Activated CD4-positive, alpha-beta memory T cell treated with anti-CD3 and anti-CD28 coated beads for 36 hours (primary cell): ENCODE results near the gene ATL2. TPM values are rescaled to one million over a fixed set of nuclear protein-coding genes. Genes with fewer than 3 reads are reported as not detected.
A peak's percentile ranks its signal among the peaks of the same experiment; 100 is the strongest.
"Not testable (repeated sequence)": the region's sequence is repeated elsewhere in the genome, so short reads cannot be mapped to it uniquely, and the experiment has no call there.

Source experiments
- CTCF ChIA-PET: fragments of 350-600 bp; sonication (Branson Sonifier 250); formaldehyde crosslinking; loops from one replicate; lab custom pipeline; 2021; ENCODE audit warnings: antibody characterized with exemption, inconsistent platforms; lab: Charles Lee
- POLR2A ChIA-PET: fragments of 350-600 bp; sonication (Branson Sonifier 250); formaldehyde crosslinking; loops from one replicate; lab custom pipeline; 2021; ENCODE audit warnings: antibody characterized with exemption; lab: Charles Lee
- DNase-seq: peaks from one replicate; pipeline ENCODE4 v3.0.0-alpha.2; 2020
- H3K27ac Mint-ChIP-seq: one replicate; pipeline ENCODE4 v1.8.0; 2021; ENCODE audit warnings: mixed read lengths
- H3K27me3 Mint-ChIP-seq: one replicate; pipeline ENCODE4 v1.8.0; 2021; ENCODE audit warnings: mixed read lengths
- H3K36me3 Mint-ChIP-seq: one replicate; pipeline ENCODE4 v1.8.0; 2021; ENCODE audit warnings: mixed read lengths
- H3K4me1 Mint-ChIP-seq: one replicate; pipeline ENCODE4 v1.8.0; 2021; ENCODE audit warnings: low read depth, mixed read lengths
- H3K4me3 Mint-ChIP-seq: one replicate; pipeline ENCODE4 v1.8.0; 2021; ENCODE audit warnings: mild to moderate bottlenecking, mixed read lengths
- H3K9me3 Mint-ChIP-seq: one replicate; pipeline ENCODE4 v1.8.0; 2021; ENCODE audit warnings: mixed read lengths
- intact Hi-C: fragments of 100-400 bp; cut with micrococcal nuclease; formaldehyde crosslinking; loops from one replicate; pipeline ENCODE4 v1.15.1; 2023
- total RNA-seq, 2 experiments: library from RNA; stranded (reverse); gene quantifications; one replicate each; pipeline ENCODE4 v1.2.3, GENCODE V29; 2021

Gene ATL2
- total RNA-seq, 2 experiments from 2014 or later, result 51.3 to 53.9 TPM

- ChIA-PET POLR2A (no interaction called here), CTCF (interaction anchor here (1.2 kb wide), 1 partner anchor 8 kb away, joined by 4 read pairs; no protein-coding TSS in a partner anchor)
- H3K36me3 Mint-ChIP-seq, result peaks cover 6% of the 10 kb centered on the region
- H3K4me1 Mint-ChIP-seq, result peaks cover 25% of the 10 kb centered on the region
- intact Hi-C loops, result loop anchor here (10.0 kb wide), 1 partner anchor 872 kb away; no protein-coding TSS in a partner anchor
- H3K27me3 Mint-ChIP-seq, result peaks cover 3% of the 10 kb centered on the region
- no peak overlapping the region for H3K27ac Mint-ChIP-seq
- H3K4me3 Mint-ChIP-seq, result no peak overlapping the region
- DNase-seq, result no peak
- peaks cover 10% of the 10 kb centered on the region for H3K9me3 Mint-ChIP-seq
These were observed 110.6 kb downstream of the ATL2 start for GRCh38 chr2:38266382-38267061.

DNA sequence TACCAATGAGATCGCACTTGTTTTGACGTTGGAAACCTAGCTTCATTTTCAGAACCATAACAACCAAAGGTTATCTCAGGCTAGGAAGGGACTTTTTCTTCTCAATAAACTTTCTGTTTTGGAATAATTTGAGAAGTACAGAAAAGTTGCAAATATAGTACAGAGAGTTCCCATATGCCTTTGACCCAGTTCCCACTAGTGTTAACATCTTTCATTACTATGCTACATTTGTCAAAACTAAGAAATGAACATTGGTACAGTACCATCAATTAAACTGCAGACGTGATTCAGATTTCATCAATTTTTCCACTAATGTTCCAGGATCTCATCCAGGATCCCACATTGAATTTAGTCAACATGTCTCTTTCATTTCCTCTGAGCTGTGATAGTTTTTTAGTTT lies 111.6 kb downstream of the ATL2 start:
- H3K4me1 Mint-ChIP-seq, result peaks cover 35% of the 10 kb centered on the region
- H3K27ac Mint-ChIP-seq, result no peak overlapping the region
- intact Hi-C loops, result loop anchor here (10.0 kb wide), 1 partner anchor 871 kb away; no protein-coding TSS in a partner anchor
- POLR2A ChIA-PET, result no interaction called here
- no peak overlapping the region for H3K4me3 Mint-ChIP-seq
- no peak for DNase-seq
- H3K27me3 Mint-ChIP-seq, result peaks cover 4% of the 10 kb centered on the region
- CTCF ChIA-PET, result interaction anchor here (1.2 to 1.5 kb wide), 2 partner anchors 9 to 243 kb away, joined by 4 to 5 read pairs; no protein-coding TSS in a partner anchor
- H3K9me3 Mint-ChIP-seq, result peaks cover 10% of the 10 kb centered on the region
- peaks cover 6% of the 10 kb centered on the region for H3K36me3 Mint-ChIP-seq

GRCh38 chr2:38264396-38265221 lies 112.5 kb downstream of the ATL2 start:
- CTCF ChIA-PET, result interaction anchor here (1.5 to 1.8 kb wide), 2 partner anchors 10 to 243 kb away, joined by 5 to 8 read pairs; no protein-coding TSS in a partner anchor
- intact Hi-C loops, result loop anchor here (10.0 kb wide), 1 partner anchor 870 kb away; no protein-coding TSS in a partner anchor
- H3K4me3 Mint-ChIP-seq, result no peak overlapping the region
- no peak overlapping the region for H3K27ac Mint-ChIP-seq
- H3K36me3 Mint-ChIP-seq, result peaks cover 6% of the 10 kb centered on the region
- no peak for DNase-seq
- H3K27me3 Mint-ChIP-seq, result peaks cover 7% of the 10 kb centered on the region
- peaks cover 10% of the 10 kb centered on the region for H3K9me3 Mint-ChIP-seq
- POLR2A ChIA-PET, result no interaction called here
- peaks cover 39% of the 10 kb centered on the region for H3K4me1 Mint-ChIP-seq

DNA sequence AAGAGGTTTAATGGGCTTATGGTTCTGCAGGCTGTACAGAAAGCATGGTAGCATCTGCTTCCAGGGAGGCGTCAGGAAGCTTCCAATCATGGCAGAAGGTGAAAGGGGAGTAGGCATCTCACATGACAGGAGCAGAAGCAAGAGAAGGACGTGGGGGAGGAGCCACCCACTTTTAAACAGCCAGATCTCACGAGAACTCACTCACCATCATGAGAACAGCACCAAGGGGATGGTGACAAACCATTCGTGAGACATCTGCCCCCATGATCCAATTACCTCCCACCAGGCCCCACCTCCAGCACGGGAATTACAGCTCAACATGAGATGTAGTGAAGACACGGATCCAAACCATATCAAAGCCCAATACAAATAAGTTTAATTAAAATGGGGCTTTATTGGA lies 113.8 kb downstream of the ATL2 start:
- H3K4me1 Mint-ChIP-seq, result peaks cover 39% of the 10 kb centered on the region
- intact Hi-C loops, result loop anchor here (10.0 kb wide), 1 partner anchor 868 kb away; no protein-coding TSS in a partner anchor
- H3K27me3 Mint-ChIP-seq, result peaks cover 13% of the 10 kb centered on the region
- H3K4me3 Mint-ChIP-seq, result no peak overlapping the region
- H3K36me3 Mint-ChIP-seq, result peaks cover 6% of the 10 kb centered on the region
- POLR2A ChIA-PET, result no interaction called here
- CTCF ChIA-PET, result interaction anchor here (1.6 to 1.8 kb wide), 2 partner anchors 11 kb away, joined by 4 to 8 read pairs; no protein-coding TSS in a partner anchor
- no peak overlapping the region for H3K27ac Mint-ChIP-seq
- H3K9me3 Mint-ChIP-seq, result peaks cover 10% of the 10 kb centered on the region
- DNase-seq, result no peak

- POLR2A ChIA-PET, result no interaction called here
- H3K27me3 Mint-ChIP-seq, result peaks cover 16% of the 10 kb centered on the region
- H3K27ac Mint-ChIP-seq, result no peak overlapping the region
- CTCF ChIA-PET, result interaction anchor here (1.3 to 1.6 kb wide), 2 partner anchors 12 to 246 kb away, joined by 4 to 5 read pairs; no protein-coding TSS in a partner anchor
- no peak overlapping the region for H3K4me3 Mint-ChIP-seq
- peak; percentile 66 for DNase-seq
- intact Hi-C loops, result loop anchor here (10.0 kb wide), 1 partner anchor 867 kb away; no protein-coding TSS in a partner anchor
- peaks cover 39% of the 10 kb centered on the region for H3K4me1 Mint-ChIP-seq
- H3K9me3 Mint-ChIP-seq, result peaks cover 10% of the 10 kb centered on the region
- H3K36me3 Mint-ChIP-seq, result peaks cover 6% of the 10 kb centered on the region
These were observed 114.8 kb downstream of the ATL2 start for GRCh38 chr2:38262069-38262871.

- H3K9me3 Mint-ChIP-seq, result peaks cover 10% of the 10 kb centered on the region
- CTCF ChIA-PET, result interaction anchor here (1.2 to 1.6 kb wide), 3 partner anchors 13 to 247 kb away, joined by 4 to 5 read pairs (median 5); no protein-coding TSS in a partner anchor
- intact Hi-C loops, result loop anchor here (1.0 to 10.0 kb wide), 2 partner anchors 185 to 867 kb away; partner anchors contain the start of gene CYP1B1
- peaks cover 6% of the 10 kb centered on the region for H3K36me3 Mint-ChIP-seq
- POLR2A ChIA-PET, result no interaction called here
- peaks cover 16% of the 10 kb centered on the region for H3K27me3 Mint-ChIP-seq
- H3K4me1 Mint-ChIP-seq, result peaks cover 38% of the 10 kb centered on the region
- DNase-seq, result no peak
- H3K4me3 Mint-ChIP-seq, result no peak overlapping the region
- no peak overlapping the region for H3K27ac Mint-ChIP-seq
These were observed 115.5 kb downstream of the ATL2 start for GRCh38 chr2:38261569-38262068.

DNA sequence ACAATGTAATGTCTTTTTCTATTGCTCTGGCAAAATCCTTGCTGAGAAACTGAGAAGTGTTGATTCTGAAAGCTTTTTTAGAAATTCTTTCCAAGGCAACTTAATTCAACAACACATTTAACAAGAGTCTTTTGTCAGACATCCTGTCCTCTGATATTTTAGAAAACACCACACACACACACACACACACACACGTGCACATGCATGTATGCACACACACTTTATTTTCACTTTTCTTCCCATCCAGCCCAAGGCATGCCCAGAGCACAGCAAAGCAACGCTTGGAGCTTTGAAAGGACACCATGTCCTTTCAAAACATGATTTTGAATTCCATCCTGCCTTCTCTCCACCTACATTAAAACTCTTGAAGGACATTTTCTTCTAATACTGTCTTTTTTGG lies 116.1 kb downstream of the ATL2 start:
- Mint-ChIP-seq H3K9me3 (peaks cover 5% of the 10 kb centered on the region), H3K27me3 (peaks cover 18% of the 10 kb centered on the region), H3K36me3 (peaks cover 2% of the 10 kb centered on the region), H3K4me1 (peaks cover 35% of the 10 kb centered on the region), H3K27ac (no peak overlapping the region), H3K4me3 (no peak overlapping the region)
- no peak for DNase-seq
- CTCF ChIA-PET, result interaction anchor here (0.9 to 1.2 kb wide), 2 partner anchors 14 to 115 kb away, joined by 3 to 5 read pairs; no protein-coding TSS in a partner anchor
- intact Hi-C loops, result loop anchor here (1.0 to 10.0 kb wide), 2 partner anchors 185 to 866 kb away; partner anchors contain the start of gene CYP1B1
- POLR2A ChIA-PET, result no interaction called here

DNA sequence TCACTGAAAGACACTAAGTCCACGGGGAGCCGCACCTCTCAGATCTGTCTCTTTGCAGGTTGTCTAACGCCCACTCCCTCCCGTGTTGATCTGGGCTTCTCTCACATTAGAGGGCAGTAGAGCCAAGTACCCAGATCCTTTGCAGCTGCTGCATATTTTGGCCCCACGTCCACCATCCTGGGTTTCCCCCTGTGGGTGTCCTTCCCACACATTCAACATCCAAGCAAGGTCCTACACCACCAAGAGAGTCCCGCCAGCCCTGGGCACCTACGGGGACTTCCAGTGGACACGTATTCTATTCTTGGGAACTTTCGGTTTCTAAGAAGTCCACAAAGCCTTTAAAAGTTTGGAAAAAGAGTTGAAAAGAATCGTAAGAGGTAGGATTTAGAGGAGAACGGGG lies 116.6 kb downstream of the ATL2 start:
- no peak overlapping the region for H3K27ac Mint-ChIP-seq
- peaks cover 32% of the 10 kb centered on the region for H3K4me1 Mint-ChIP-seq
- peaks cover under 1% of the 10 kb centered on the region for H3K9me3 Mint-ChIP-seq
- H3K27me3 Mint-ChIP-seq, result peaks cover 18% of the 10 kb centered on the region
- intact Hi-C loops, result loop anchor here (10.0 kb wide), 1 partner anchor 866 kb away; no protein-coding TSS in a partner anchor
- POLR2A ChIA-PET, result no interaction called here
- DNase-seq, result peak; percentile 53
- peak overlapping the region; percentile 63 for H3K4me3 Mint-ChIP-seq
- H3K36me3 Mint-ChIP-seq, result no peaks in the 10 kb centered on the region
- CTCF ChIA-PET, result interaction anchor here (0.9 to 1.2 kb wide), 3 partner anchors 14 to 116 kb away, joined by 3 to 5 read pairs (median 4); no protein-coding TSS in a partner anchor

DNA sequence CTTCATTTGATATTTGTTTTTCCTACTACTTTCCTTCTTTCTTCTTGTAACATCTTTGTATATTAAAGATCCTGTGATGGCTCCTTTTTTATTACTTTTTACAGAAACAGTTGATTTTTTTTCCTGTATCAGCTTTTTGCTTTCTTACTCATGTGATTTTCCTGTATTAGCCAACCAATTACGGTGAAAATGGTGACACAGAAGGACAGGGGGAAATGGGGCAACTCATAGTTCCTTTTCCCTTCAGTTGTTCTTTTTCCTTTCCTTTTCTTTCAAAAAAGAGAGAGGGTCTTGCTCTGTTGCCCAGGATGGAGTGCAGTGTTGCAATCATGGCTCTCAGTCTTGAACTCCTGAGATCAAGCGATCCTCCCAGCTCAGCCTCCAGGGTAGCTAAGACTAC lies 117.8 kb downstream of the ATL2 start:
- H3K4me3 Mint-ChIP-seq, result no peak overlapping the region
- no peaks in the 10 kb centered on the region for H3K9me3 Mint-ChIP-seq
- H3K27me3 Mint-ChIP-seq, result peaks cover 18% of the 10 kb centered on the region
- POLR2A ChIA-PET, result no interaction called here
- CTCF ChIA-PET, result interaction anchor here (1.1 to 1.5 kb wide), 3 partner anchors 15 to 249 kb away, joined by 4 to 5 read pairs (median 4); no protein-coding TSS in a partner anchor
- DNase-seq, result no peak
- H3K4me1 Mint-ChIP-seq, result peaks cover 29% of the 10 kb centered on the region
- intact Hi-C loops, result no loop called here
- H3K27ac Mint-ChIP-seq, result no peak overlapping the region
- no peaks in the 10 kb centered on the region for H3K36me3 Mint-ChIP-seq

GRCh38 chr2:38257680-38258079 lies 119.4 kb downstream of the ATL2 start:
- H3K36me3 Mint-ChIP-seq, intact Hi-C loops, H3K27ac Mint-ChIP-seq, DNase-seq, H3K9me3 Mint-ChIP-seq, H3K4me3 Mint-ChIP-seq, POLR2A ChIA-PET: not testable (repeated sequence)
- peaks cover 24% of the 10 kb centered on the region for H3K4me1 Mint-ChIP-seq
- CTCF ChIA-PET, result interaction anchor here (0.6 kb wide), 1 partner anchor 275 kb away, joined by 3 read pairs; no protein-coding TSS in a partner anchor
- peaks cover 15% of the 10 kb centered on the region for H3K27me3 Mint-ChIP-seq

- intact Hi-C loops, result no loop called here
- ChIA-PET POLR2A (no interaction called here), CTCF (no interaction called here)
- no peak for DNase-seq
- H3K9me3 Mint-ChIP-seq, result no peaks in the 10 kb centered on the region
- no peak overlapping the region for H3K4me3 Mint-ChIP-seq
- no peak overlapping the region for H3K27ac Mint-ChIP-seq
- H3K27me3 Mint-ChIP-seq, result peaks cover 15% of the 10 kb centered on the region
- H3K4me1 Mint-ChIP-seq, result peaks cover 15% of the 10 kb centered on the region
- no peaks in the 10 kb centered on the region for H3K36me3 Mint-ChIP-seq
These were observed 120.5 kb downstream of the ATL2 start for GRCh38 chr2:38256610-38257009.
